Keratinocyte (primary cell): Measurements from ENCODE around the gene DSCAML1.

Experiments
- EZH2 ChIP-seq: IDR thresholded peaks from one replicate; pipeline ENCODE4 v1.6.1; 2012; ENCODE audit warnings: inconsistent platforms, mild to moderate bottlenecking, low read length, moderate library complexity
- TF ChIP-seq, protein P1 (sequence below), 3 experiments: IDR thresholded peaks in 1 of 3; conservative IDR thresholded peaks in 1 of 3; optimal IDR thresholded peaks in 1 of 3; 2 replicates in 2 of 3; 3 replicates in 1 of 3; pipeline versions ENCODE3 to v1.5.1; 2011; ENCODE audit warnings: low read length in 3 of 3, mild to moderate bottlenecking in 3 of 3, moderate library complexity in 2 of 3, control low read depth in 1 of 3, inconsistent platforms in 1 of 3; ENCODE audit not compliant: insufficient read depth in 2 of 3; ENCODE audit errors: extremely low read depth in 1 of 3

DNA sequence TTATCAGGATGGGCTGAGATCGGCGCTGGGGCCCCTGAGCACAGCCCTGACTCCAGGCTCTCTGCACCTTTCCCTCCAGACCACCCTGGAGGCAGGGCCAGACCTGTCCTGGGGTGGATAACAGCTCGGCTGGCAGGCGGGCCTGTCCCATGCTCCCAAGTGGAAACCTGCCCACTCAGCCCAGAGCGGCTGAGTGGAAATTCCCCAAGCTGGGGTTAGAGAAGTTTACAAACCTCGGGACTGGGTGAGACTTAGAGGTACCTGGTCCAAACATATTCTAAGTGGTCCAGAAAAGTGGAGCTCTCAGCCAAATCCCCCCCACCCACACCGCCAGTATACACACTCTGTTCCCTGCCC is 32.3 kb upstream of the DSCAML1 start:
- TF ChIP-seq, protein P1, sequence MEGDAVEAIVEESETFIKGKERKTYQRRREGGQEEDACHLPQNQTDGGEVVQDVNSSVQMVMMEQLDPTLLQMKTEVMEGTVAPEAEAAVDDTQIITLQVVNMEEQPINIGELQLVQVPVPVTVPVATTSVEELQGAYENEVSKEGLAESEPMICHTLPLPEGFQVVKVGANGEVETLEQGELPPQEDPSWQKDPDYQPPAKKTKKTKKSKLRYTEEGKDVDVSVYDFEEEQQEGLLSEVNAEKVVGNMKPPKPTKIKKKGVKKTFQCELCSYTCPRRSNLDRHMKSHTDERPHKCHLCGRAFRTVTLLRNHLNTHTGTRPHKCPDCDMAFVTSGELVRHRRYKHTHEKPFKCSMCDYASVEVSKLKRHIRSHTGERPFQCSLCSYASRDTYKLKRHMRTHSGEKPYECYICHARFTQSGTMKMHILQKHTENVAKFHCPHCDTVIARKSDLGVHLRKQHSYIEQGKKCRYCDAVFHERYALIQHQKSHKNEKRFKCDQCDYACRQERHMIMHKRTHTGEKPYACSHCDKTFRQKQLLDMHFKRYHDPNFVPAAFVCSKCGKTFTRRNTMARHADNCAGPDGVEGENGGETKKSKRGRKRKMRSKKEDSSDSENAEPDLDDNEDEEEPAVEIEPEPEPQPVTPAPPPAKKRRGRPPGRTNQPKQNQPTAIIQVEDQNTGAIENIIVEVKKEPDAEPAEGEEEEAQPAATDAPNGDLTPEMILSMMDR (optimal IDR thresholded peaks at IDR 0.05 in 1 of 3, IDR thresholded peaks at IDR 0.05 in 1 of 3, conservative IDR thresholded peaks at IDR 0.05 in 1 of 3; ENCODE audit: extremely low read depth in 1 of 3, insufficient read depth in 2 of 3, low read length in 3 of 3) = no peak
- no peak for TF ChIP-seq EZH2
